ENCODE data around the gene PTPN6.
A peak's percentile ranks its signal among the peaks of the same experiment; 100 is the strongest.

Gene PTPN6

GRCh38 chr12:6959805-6960592 lies 8.8 kb downstream of the PTPN6 start:
- peak overlapping the region; percentile 93 for H3K27ac Mint-ChIP-seq
- H3K9me3 Mint-ChIP-seq: no peaks in the 10 kb centered on the region
- H3K4me1 Mint-ChIP-seq (ENCODE audit: low read depth): peaks cover 100% of the 10 kb centered on the region
- peak overlapping the region; percentile 72 for H3K4me3 Mint-ChIP-seq
- no peaks in the 10 kb centered on the region for H3K27me3 Mint-ChIP-seq
- peaks cover 74% of the 10 kb centered on the region for H3K36me3 Mint-ChIP-seq (ENCODE audit: low read depth)
- intact Hi-C loops (cut with micrococcal nuclease): no loop called here

GRCh38 chr12:6960593-6961277 lies 9.6 kb downstream of the PTPN6 start:
- Mint-ChIP-seq H3K27me3 (no peaks in the 10 kb centered on the region), H3K27ac (peak overlapping the region; percentile 93), H3K4me1 (ENCODE audit: low read depth) (peaks cover 100% of the 10 kb centered on the region), H3K9me3 (no peaks in the 10 kb centered on the region), H3K36me3 (ENCODE audit: low read depth) (peaks cover 74% of the 10 kb centered on the region), H3K4me3 (peak overlapping the region; percentile 72)
- intact Hi-C loops (cut with micrococcal nuclease): loop anchor here (1.0 kb wide), 2 partner anchors 9 to 16 kb away; partner anchors contain the start of genes C12orf57 and PTPN6

GRCh38 chr12:6961278-6961694 lies 10.1 kb downstream of the PTPN6 start:
- Mint-ChIP-seq H3K27me3 (no peaks in the 10 kb centered on the region), H3K36me3 (ENCODE audit: low read depth) (peaks cover 74% of the 10 kb centered on the region), H3K4me3 (peak overlapping the region; percentile 37), H3K9me3 (no peaks in the 10 kb centered on the region), H3K27ac (peak overlapping the region; percentile 93), H3K4me1 (ENCODE audit: low read depth) (peaks cover 98% of the 10 kb centered on the region)
- intact Hi-C loops (cut with micrococcal nuclease): loop anchor here (1.0 kb wide), 2 partner anchors 10 to 17 kb away; partner anchors contain the start of genes C12orf57 and PTPN6

GRCh38 chr12:6961695-6962284 lies 10.6 kb downstream of the PTPN6 start:
- H3K9me3 Mint-ChIP-seq: no peaks in the 10 kb centered on the region
- peak overlapping the region; percentile 93 for H3K27ac Mint-ChIP-seq
- peaks cover 74% of the 10 kb centered on the region for H3K36me3 Mint-ChIP-seq (ENCODE audit: low read depth)
- H3K4me1 Mint-ChIP-seq (ENCODE audit: low read depth): peaks cover 95% of the 10 kb centered on the region
- no peaks in the 10 kb centered on the region for H3K27me3 Mint-ChIP-seq
- H3K4me3 Mint-ChIP-seq: peak overlapping the region; percentile 37
- intact Hi-C loops (cut with micrococcal nuclease): loop anchor here (1.0 kb wide), 2 partner anchors 10 to 17 kb away; partner anchors contain the start of genes C12orf57 and PTPN6

- Mint-ChIP-seq H3K9me3 (no peaks in the 10 kb centered on the region), H3K4me1 (ENCODE audit: low read depth) (peaks cover 89% of the 10 kb centered on the region), H3K36me3 (ENCODE audit: low read depth) (peaks cover 74% of the 10 kb centered on the region), H3K27ac (peak overlapping the region; percentile 93), H3K4me3 (peak overlapping the region; percentile 37), H3K27me3 (no peaks in the 10 kb centered on the region)
- intact Hi-C loops (cut with micrococcal nuclease): no loop called here
These were observed 11.3 kb downstream of the PTPN6 start for GRCh38 chr12:6962285-6963015.

GRCh38 chr12:6963016-6963731 lies 12.0 kb downstream of the PTPN6 start:
- Mint-ChIP-seq H3K9me3 (no peaks in the 10 kb centered on the region), H3K27ac (peak overlapping the region; percentile 93), H3K4me3 (no peak overlapping the region), H3K4me1 (ENCODE audit: low read depth) (peaks cover 81% of the 10 kb centered on the region), H3K36me3 (ENCODE audit: low read depth) (peaks cover 74% of the 10 kb centered on the region), H3K27me3 (no peaks in the 10 kb centered on the region)
- intact Hi-C loops (cut with micrococcal nuclease): no loop called here

- Mint-ChIP-seq H3K9me3 (no peaks in the 10 kb centered on the region), H3K4me1 (ENCODE audit: low read depth) (peaks cover 79% of the 10 kb centered on the region), H3K4me3 (no peak overlapping the region), H3K36me3 (ENCODE audit: low read depth) (peaks cover 74% of the 10 kb centered on the region), H3K27me3 (no peaks in the 10 kb centered on the region), H3K27ac (peak overlapping the region; percentile 93)
- intact Hi-C loops (cut with micrococcal nuclease): no loop called here
These were observed 12.7 kb downstream of the PTPN6 start for GRCh38 chr12:6963791-6964413.

- intact Hi-C loops (cut with micrococcal nuclease): loop anchor here (1.0 kb wide), 2 partner anchors 20 to 54 kb away; partner anchors contain the start of genes C12orf57 and LPCAT3
- peaks cover 73% of the 10 kb centered on the region for H3K36me3 Mint-ChIP-seq (ENCODE audit: low read depth)
- H3K4me3 Mint-ChIP-seq: no peak overlapping the region
- no peaks in the 10 kb centered on the region for H3K9me3 Mint-ChIP-seq
- H3K27me3 Mint-ChIP-seq: no peaks in the 10 kb centered on the region
- H3K27ac Mint-ChIP-seq: peak overlapping the region; percentile 93
- H3K4me1 Mint-ChIP-seq (ENCODE audit: low read depth): peaks cover 79% of the 10 kb centered on the region
These were observed 13.5 kb downstream of the PTPN6 start for GRCh38 chr12:6964605-6965025.

- Mint-ChIP-seq H3K36me3 (ENCODE audit: low read depth) (peaks cover 72% of the 10 kb centered on the region), H3K4me1 (ENCODE audit: low read depth) (peaks cover 79% of the 10 kb centered on the region), H3K4me3 (no peak overlapping the region), H3K9me3 (no peaks in the 10 kb centered on the region), H3K27ac (peak overlapping the region; percentile 93), H3K27me3 (no peaks in the 10 kb centered on the region)
- intact Hi-C loops (cut with micrococcal nuclease): loop anchor here (1.0 kb wide), 2 partner anchors 21 to 53 kb away; partner anchors contain the start of genes C12orf57 and LPCAT3
These were observed 14.0 kb downstream of the PTPN6 start for GRCh38 chr12:6965026-6965661.

GRCh38 chr12:6965714-6966113 lies 14.6 kb downstream of the PTPN6 start:
- intact Hi-C loops (cut with micrococcal nuclease): loop anchor here (1.0 kb wide), 2 partner anchors 21 to 53 kb away; partner anchors contain the start of genes C12orf57 and LPCAT3
- H3K4me3 Mint-ChIP-seq: no peak overlapping the region
- H3K4me1 Mint-ChIP-seq (ENCODE audit: low read depth): peaks cover 73% of the 10 kb centered on the region
- H3K27ac Mint-ChIP-seq: peak overlapping the region; percentile 93
- no peaks in the 10 kb centered on the region for H3K27me3 Mint-ChIP-seq
- peaks cover 72% of the 10 kb centered on the region for H3K36me3 Mint-ChIP-seq (ENCODE audit: low read depth)
- H3K9me3 Mint-ChIP-seq: no peaks in the 10 kb centered on the region

- Mint-ChIP-seq H3K36me3 (ENCODE audit: low read depth) (peaks cover 70% of the 10 kb centered on the region), H3K27ac (no peak overlapping the region), H3K27me3 (no peaks in the 10 kb centered on the region), H3K9me3 (no peaks in the 10 kb centered on the region), H3K4me3 (no peak overlapping the region), H3K4me1 (ENCODE audit: low read depth) (peaks cover 67% of the 10 kb centered on the region)
- intact Hi-C loops (cut with micrococcal nuclease): no loop called here
These were observed 15.2 kb downstream of the PTPN6 start for GRCh38 chr12:6966351-6966750.

GRCh38 chr12:6967651-6968100 lies 16.5 kb downstream of the PTPN6 start:
- H3K36me3 Mint-ChIP-seq (ENCODE audit: low read depth): peaks cover 67% of the 10 kb centered on the region

More at GRCh38 chr12:6967651-6968100, 16.5 kb downstream of the PTPN6 start:
- Mint-ChIP-seq H3K27ac (no peak overlapping the region), H3K4me3 (no peak overlapping the region), H3K9me3 (no peaks in the 10 kb centered on the region), H3K4me1 (ENCODE audit: low read depth) (peaks cover 64% of the 10 kb centered on the region), H3K27me3 (no peaks in the 10 kb centered on the region)
- intact Hi-C loops (cut with micrococcal nuclease): no loop called here
